Measurements from ENCODE around the gene CGB5.

- TF ChIP-seq, protein P1, sequence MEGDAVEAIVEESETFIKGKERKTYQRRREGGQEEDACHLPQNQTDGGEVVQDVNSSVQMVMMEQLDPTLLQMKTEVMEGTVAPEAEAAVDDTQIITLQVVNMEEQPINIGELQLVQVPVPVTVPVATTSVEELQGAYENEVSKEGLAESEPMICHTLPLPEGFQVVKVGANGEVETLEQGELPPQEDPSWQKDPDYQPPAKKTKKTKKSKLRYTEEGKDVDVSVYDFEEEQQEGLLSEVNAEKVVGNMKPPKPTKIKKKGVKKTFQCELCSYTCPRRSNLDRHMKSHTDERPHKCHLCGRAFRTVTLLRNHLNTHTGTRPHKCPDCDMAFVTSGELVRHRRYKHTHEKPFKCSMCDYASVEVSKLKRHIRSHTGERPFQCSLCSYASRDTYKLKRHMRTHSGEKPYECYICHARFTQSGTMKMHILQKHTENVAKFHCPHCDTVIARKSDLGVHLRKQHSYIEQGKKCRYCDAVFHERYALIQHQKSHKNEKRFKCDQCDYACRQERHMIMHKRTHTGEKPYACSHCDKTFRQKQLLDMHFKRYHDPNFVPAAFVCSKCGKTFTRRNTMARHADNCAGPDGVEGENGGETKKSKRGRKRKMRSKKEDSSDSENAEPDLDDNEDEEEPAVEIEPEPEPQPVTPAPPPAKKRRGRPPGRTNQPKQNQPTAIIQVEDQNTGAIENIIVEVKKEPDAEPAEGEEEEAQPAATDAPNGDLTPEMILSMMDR (IDR thresholded peaks at IDR 0.05): no peak
- TF ChIP-seq POLR2A (IDR thresholded peaks at IDR 0.05): no peak
Observed at GRCh38 chr19:49004964-49005614, 38.6 kb upstream of the CGB5 start.
